Retinal pigment epithelial cell (primary cell): ENCODE measurements around the gene IL1RAPL1.

Source experiments
- DNase-seq: peaks from one replicate; pipeline ENCODE4 v3.0.0-alpha.2; 2010; ENCODE audit warnings: low read depth
- H3K4me3 ChIP-seq: 2 replicates; pipeline ENCODE4 v1.5.1; 2011; ENCODE audit warnings: mild to moderate bottlenecking, low read length, control low read depth, moderate library complexity
- TF ChIP-seq, protein P1 (sequence below): conservative IDR thresholded peaks from 2 replicates; pipeline ENCODE4 v1.5.1; 2011; ENCODE audit warnings: low read depth, low read length, control low read depth, inconsistent platforms

Gene IL1RAPL1

DNA sequence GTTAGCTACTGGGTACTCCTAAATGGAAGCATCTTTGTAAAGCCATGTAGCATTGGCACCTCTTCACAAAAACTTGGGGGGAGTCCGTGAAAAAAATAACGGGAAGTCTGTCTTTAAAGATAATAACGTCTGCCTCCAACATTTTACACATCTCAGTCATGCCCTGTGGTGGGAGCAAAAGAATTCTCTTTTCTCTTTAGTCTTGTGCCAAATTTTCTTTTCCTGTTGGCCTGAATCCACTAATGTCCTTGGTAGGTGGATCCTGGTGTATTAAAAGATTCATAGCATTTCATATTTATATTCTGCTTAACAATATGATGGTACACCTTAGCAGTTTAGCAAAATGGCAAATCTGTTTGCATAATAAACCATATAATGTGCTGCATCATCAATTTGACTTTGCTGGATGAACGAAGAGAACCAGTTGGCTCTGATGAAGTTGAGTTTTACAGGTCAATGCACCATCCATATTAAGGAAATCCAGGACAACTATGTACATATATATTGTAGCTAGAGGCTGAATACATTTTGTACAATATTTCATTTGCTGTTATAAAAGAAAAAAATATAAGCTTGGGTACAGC is 881.8 kb downstream of the IL1RAPL1 start:
- DNase-seq = no peak
- TF ChIP-seq, protein P1, sequence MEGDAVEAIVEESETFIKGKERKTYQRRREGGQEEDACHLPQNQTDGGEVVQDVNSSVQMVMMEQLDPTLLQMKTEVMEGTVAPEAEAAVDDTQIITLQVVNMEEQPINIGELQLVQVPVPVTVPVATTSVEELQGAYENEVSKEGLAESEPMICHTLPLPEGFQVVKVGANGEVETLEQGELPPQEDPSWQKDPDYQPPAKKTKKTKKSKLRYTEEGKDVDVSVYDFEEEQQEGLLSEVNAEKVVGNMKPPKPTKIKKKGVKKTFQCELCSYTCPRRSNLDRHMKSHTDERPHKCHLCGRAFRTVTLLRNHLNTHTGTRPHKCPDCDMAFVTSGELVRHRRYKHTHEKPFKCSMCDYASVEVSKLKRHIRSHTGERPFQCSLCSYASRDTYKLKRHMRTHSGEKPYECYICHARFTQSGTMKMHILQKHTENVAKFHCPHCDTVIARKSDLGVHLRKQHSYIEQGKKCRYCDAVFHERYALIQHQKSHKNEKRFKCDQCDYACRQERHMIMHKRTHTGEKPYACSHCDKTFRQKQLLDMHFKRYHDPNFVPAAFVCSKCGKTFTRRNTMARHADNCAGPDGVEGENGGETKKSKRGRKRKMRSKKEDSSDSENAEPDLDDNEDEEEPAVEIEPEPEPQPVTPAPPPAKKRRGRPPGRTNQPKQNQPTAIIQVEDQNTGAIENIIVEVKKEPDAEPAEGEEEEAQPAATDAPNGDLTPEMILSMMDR = no peak
- H3K4me3 ChIP-seq = no peak overlapping the region

- no peak overlapping the region for H3K4me3 ChIP-seq
- TF ChIP-seq, protein P1 = no peak
- DNase-seq = peak; percentile 73
These were observed 882.8 kb downstream of the IL1RAPL1 start for GRCh38 chrX:29470030-29470429.

GRCh38 chrX:29471829-29472228 is 884.6 kb downstream of the IL1RAPL1 start:
- no peak for DNase-seq
- TF ChIP-seq, protein P1 = no peak
- H3K4me3 ChIP-seq = no peak overlapping the region

DNA sequence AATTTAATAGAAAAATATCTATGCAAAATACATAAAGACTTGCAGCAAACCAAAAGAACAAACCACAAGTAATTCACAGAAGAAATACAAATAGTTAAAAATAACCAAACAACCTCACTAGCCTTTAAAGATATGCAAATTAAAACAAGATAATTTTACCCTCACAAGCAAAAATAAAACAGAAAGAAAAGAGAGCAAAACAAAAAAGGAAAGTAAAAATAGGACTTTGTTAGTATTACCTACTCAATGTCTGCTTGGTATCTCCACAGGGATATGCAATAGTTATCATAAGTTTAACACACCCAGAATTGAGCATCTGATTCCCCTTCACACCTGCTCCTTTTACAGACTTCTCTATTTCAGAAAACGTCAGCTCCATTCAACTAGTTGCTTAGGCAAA is 890.6 kb downstream of the IL1RAPL1 start:
- H3K4me3 ChIP-seq = no peak overlapping the region
- TF ChIP-seq, protein P1 = no peak
- no peak for DNase-seq

DNA sequence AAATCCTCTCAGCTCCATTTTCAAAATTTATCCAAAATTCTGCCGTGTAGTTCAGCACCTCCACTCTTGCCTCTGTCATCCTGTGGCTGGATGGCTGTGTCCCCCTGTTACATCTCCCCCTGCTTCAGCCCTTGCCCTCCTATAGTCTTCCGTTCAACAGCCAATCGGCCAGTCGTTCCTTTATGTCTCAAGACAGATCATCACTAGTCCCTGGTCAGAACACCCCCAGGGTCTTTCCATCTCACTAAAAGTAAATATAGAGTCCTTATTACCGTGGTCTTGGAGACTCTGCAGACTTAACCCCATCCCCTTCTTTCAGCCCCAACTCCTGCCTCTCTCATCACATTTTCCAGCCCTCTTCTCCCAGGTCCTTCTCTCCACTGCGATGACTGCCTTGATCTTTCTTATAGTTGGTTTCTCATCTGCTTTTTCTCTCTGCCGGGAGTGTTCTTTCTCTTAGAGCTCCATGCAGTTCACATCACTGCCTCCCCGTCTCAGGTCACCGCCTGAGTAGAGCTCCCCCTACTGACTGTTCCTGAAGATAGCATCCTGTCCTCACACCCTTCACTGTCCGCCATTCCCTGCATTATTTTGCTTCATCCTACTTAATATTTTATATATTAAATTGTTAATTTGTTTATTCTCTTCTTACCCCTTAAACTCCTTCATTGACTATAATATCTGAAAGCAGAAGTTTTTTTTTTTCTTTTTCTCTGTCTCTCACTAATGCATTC is 891.3 kb downstream of the IL1RAPL1 start:
- TF ChIP-seq, protein P1 = peak; percentile 66
- no peak overlapping the region for H3K4me3 ChIP-seq
- DNase-seq = no peak

GRCh38 chrX:29487214-29487613 is 900.0 kb downstream of the IL1RAPL1 start:
- H3K4me3 ChIP-seq = no peak overlapping the region
- TF ChIP-seq, protein P1 = no peak
- DNase-seq = no peak

- no peak overlapping the region for H3K4me3 ChIP-seq
- TF ChIP-seq, protein P1 = no peak
- DNase-seq = no peak
These were observed 900.5 kb downstream of the IL1RAPL1 start for GRCh38 chrX:29487714-29488113.
